ENCODE measurements around the gene CADPS2. TPM values are rescaled to one million over a fixed set of nuclear protein-coding genes. Genes with fewer than 3 reads are reported as not detected.

CADPS2 gene
- total and polyA plus RNA-seq, 2 donors (not counting 3 experiments of a cell fraction or from before 2014, with no cell fraction given) = 9.5 to 22.6 TPM

- DNase-seq (ENCODE audit: low read depth, low spot score) (no peak), FAIRE-seq (no peak)
- Histone ChIP-seq H3K36me3 (ENCODE audit: control insufficient read depth in 2 of 2, extremely low read depth in 1 of 2, insufficient read depth in 2 of 2, low read length in 2 of 2) (no peaks in the 10 kb centered on the region), H3K4me1 (ENCODE audit: control insufficient read depth, extremely low read depth, insufficient read depth, low read length) (no peaks in the 10 kb centered on the region), H3K27ac (ENCODE audit: insufficient read depth, low read depth, low read length) (no peak overlapping the region), H3K4me2 (ENCODE audit: insufficient read depth, low read length) (no peak overlapping the region), H3K9me1 (replicated peaks; ENCODE audit: control insufficient read depth, extremely low read depth, insufficient read depth, low read length) (no peaks in the 10 kb centered on the region), H3K27me3 (ENCODE audit: control insufficient read depth in 2 of 2, insufficient read depth in 2 of 2, low read length in 2 of 2) (no peaks in the 10 kb centered on the region), H3K79me2 (ENCODE audit: control insufficient read depth, insufficient read depth, low read length) (no peaks in the 10 kb centered on the region), H3K9me3 (replicated peaks; ENCODE audit: control insufficient read depth, insufficient read depth, low read length) (no peaks in the 10 kb centered on the region), H4K20me1 (replicated peaks; ENCODE audit: control insufficient read depth, extremely low read depth, insufficient read depth, low read length) (no peaks in the 10 kb centered on the region), H2AFZ (ENCODE audit: low read depth, low read length) (no peak overlapping the region), H3K9ac (replicated peaks; ENCODE audit: extremely low read depth, insufficient read depth, low read length) (no peak overlapping the region), H3K4me3 (replicated peaks in 1 of 3; ENCODE audit: insufficient read depth in 1 of 3, low read depth in 1 of 3, low read length in 3 of 3) (no peak overlapping the region)
- ChIA-PET POLR2A (no interaction called here), CTCF (interaction anchor here (1.1 kb wide), 1 partner anchor 135 kb away, joined by 3 read pairs; no protein-coding TSS in a partner anchor)
- no TSS peak for BruUV-seq (replicated peaks)
- TF ChIP-seq GATA2 (IDR thresholded peaks at IDR 0.05; ENCODE audit: insufficient read depth, insufficient read length, low read depth, low read length) (no peak), CTCF (IDR thresholded peaks at IDR 0.05; ENCODE audit: extremely low read depth in 1 of 2, insufficient read depth in 1 of 2, low read depth in 1 of 2, low read length in 2 of 2) (no peak), MYC (IDR thresholded peaks at IDR 0.05; ENCODE audit: low read depth, low read length) (no peak), FOS (IDR thresholded peaks at IDR 0.05; ENCODE audit: borderline replicate concordance, insufficient read depth, low read length) (no peak), JUN (IDR thresholded peaks at IDR 0.05; ENCODE audit: borderline replicate concordance, insufficient read depth, insufficient read length, low read depth) (no peak), POLR2AphosphoS5 (IDR thresholded peaks at IDR 0.05; ENCODE audit: insufficient read depth, low read depth, low read length) (no peak), EZH2 (IDR thresholded peaks at IDR 0.05; ENCODE audit: borderline replicate concordance, low read depth, low read length, severe bottlenecking) (no peak), MAX (IDR thresholded peaks at IDR 0.05; ENCODE audit: insufficient read depth, insufficient read length) (no peak), POLR2A (IDR thresholded peaks at IDR 0.05; ENCODE audit: low read depth, low read length) (no peak)
- dilution Hi-C loops (cut with MboI; ENCODE audit: extremely low pct_ligation_motif_present, low sequenced_read_pairs) = no loop called here
- intact Hi-C loops (cut with micrococcal nuclease) = no loop called here
These were observed 138.1 kb downstream of the CADPS2 start for GRCh38 chr7:122748195-122748594.
